ENCODE data around the gene IKBIP.
"Not testable (repeated sequence)": the region's sequence is repeated elsewhere in the genome, so short reads cannot be mapped to it uniquely, and the experiment has no call there.

Gene IKBIP

GRCh38 chr12:98635657-98636323, 8.8 kb downstream of the IKBIP start:
- no peak for DNase-seq

- DNase-seq: no peak
Measured at GRCh38 chr12:98618952-98619351, 25.6 kb downstream of the IKBIP start.

- no peak for DNase-seq
Measured at GRCh38 chr12:98612696-98613334, 31.8 kb downstream of the IKBIP start.

- no peak for DNase-seq
Measured at GRCh38 chr12:98610596-98610995, 34.0 kb downstream of the IKBIP start.

GRCh38 chr12:98606359-98606988, 38.1 kb downstream of the IKBIP start:
- no peak for DNase-seq

- DNase-seq: no peak
Measured at GRCh38 chr12:98601924-98602323, 42.7 kb downstream of the IKBIP start.

- not testable (repeated sequence) for DNase-seq
Measured at GRCh38 chr12:98597313-98597712, 47.3 kb downstream of the IKBIP start.

- no peak for DNase-seq
Measured at GRCh38 chr12:98595243-98595988, 49.2 kb downstream of the IKBIP start.

GRCh38 chr12:98594050-98594835, 50.3 kb downstream of the IKBIP start:
- peak in 1 of 2 experiments; percentile 18 for DNase-seq

GRCh38 chr12:98593351-98594049, 51.1 kb downstream of the IKBIP start, which contains the start of gene SLC25A3:
TSS of gene SLC25A3 (plus strand) at chr12:98593686. CDS start at chr12:98593979, 293 bp downstream.
- DNase-seq: peak; percentile 91 to 94

- no peak for DNase-seq
Measured at GRCh38 chr12:98592825-98593322, 51.7 kb downstream of the IKBIP start.

- DNase-seq: no peak
Measured at GRCh38 chr12:98591209-98591608, 53.4 kb downstream of the IKBIP start.

- no peak for DNase-seq
Measured at GRCh38 chr12:98587084-98587483, 57.5 kb downstream of the IKBIP start.

- no peak for DNase-seq
Measured at GRCh38 chr12:98582093-98582492, 62.5 kb downstream of the IKBIP start.

GRCh38 chr12:98581101-98581500, 63.5 kb downstream of the IKBIP start:
- no peak for DNase-seq

- DNase-seq: no peak
Measured at GRCh38 chr12:98580695-98581094, 63.9 kb downstream of the IKBIP start.

- DNase-seq: no peak
Measured at GRCh38 chr12:98579835-98580234, 64.8 kb downstream of the IKBIP start.

GRCh38 chr12:98579347-98579746, 65.2 kb downstream of the IKBIP start:
- no peak for DNase-seq

- no peak for DNase-seq
Measured at GRCh38 chr12:98578821-98579220, 65.8 kb downstream of the IKBIP start.

- DNase-seq: no peak
Measured at GRCh38 chr12:98578392-98578791, 66.2 kb downstream of the IKBIP start.

GRCh38 chr12:98576795-98577194, 67.8 kb downstream of the IKBIP start:
- not testable (repeated sequence) for DNase-seq

GRCh38 chr12:98575013-98575412, 69.6 kb downstream of the IKBIP start:
- no peak for DNase-seq
